Liver (tissue), 9 donors: ENCODE measurements around the gene POU6F2. TPM values are rescaled to one million over a fixed set of nuclear protein-coding genes. Genes with fewer than 3 reads are reported as not detected.

ENCODE experiments used
- DNase-seq: peaks from one replicate; pipeline ENCODE4 v3.0.0-alpha.2; 2017; ENCODE audit warnings: low spot score
- H3K27ac ChIP-seq, 2 donors: one replicate each; pipeline ENCODE4 v1.7.0; 2013; ENCODE audit warnings: inconsistent platforms in 2 of 2, low read length in 2 of 2, control low read depth in 1 of 2, low read depth in 1 of 2, mild to moderate bottlenecking in 1 of 2
- H3K27me3 ChIP-seq, 4 donors: one replicate each; pipeline versions ENCODE4 v1.6.1 to v1.7.0; 2013; ENCODE audit warnings: low read length in 3 of 4, inconsistent platforms in 1 of 4, mild to moderate bottlenecking in 1 of 4, moderate library complexity in 1 of 4; ENCODE audit not compliant: control insufficient read depth in 4 of 4, insufficient read depth in 4 of 4
- H3K36me3 ChIP-seq, 4 donors: one replicate each; pipeline versions ENCODE4 v1.6.1 to v1.7.0; 2013; ENCODE audit warnings: low read length in 3 of 4, mild to moderate bottlenecking in 3 of 4, low read depth in 1 of 4, moderate library complexity in 1 of 4; ENCODE audit not compliant: control insufficient read depth in 4 of 4, insufficient read depth in 3 of 4
- H3K4me1 ChIP-seq, 4 donors: one replicate each; pipeline versions ENCODE4 v1.6.1 to v1.7.0; 2013; ENCODE audit warnings: low read length in 3 of 4, mild to moderate bottlenecking in 3 of 4, moderate library complexity in 1 of 4; ENCODE audit not compliant: control insufficient read depth in 4 of 4, insufficient read depth in 4 of 4
- H3K4me3 ChIP-seq, 3 donors: one replicate each; pipeline versions ENCODE4 v1.6.1 to v1.7.0; 2013; ENCODE audit warnings: low read length in 3 of 3, control low read depth in 1 of 3, low read depth in 1 of 3, mild to moderate bottlenecking in 1 of 3
- H3K9ac ChIP-seq, 2 donors: one replicate each; pipeline ENCODE4 v1.7.0; 2013; ENCODE audit warnings: low read length in 2 of 2, mild to moderate bottlenecking in 2 of 2, moderate library complexity in 2 of 2, control low read depth in 1 of 2, low read depth in 1 of 2
- H3K9me3 ChIP-seq, 4 donors: one replicate each; pipeline versions ENCODE4 v1.6.1 to v1.7.0; 2013; ENCODE audit warnings: low read length in 3 of 4; ENCODE audit not compliant: control insufficient read depth in 4 of 4
- ATF3 ChIP-seq: IDR thresholded peaks from 2 replicates; pipeline ENCODE4 v1.6.1; 2016; ENCODE audit warnings: antibody characterized with exemption
- CTCF ChIP-seq: fragments of 150-350 bp; IDR thresholded peaks from 2 replicates; pipeline ENCODE4 v1.5.1; 2017; ENCODE audit warnings: improper control_type of control experiment, low read depth, low read length; ENCODE audit not compliant: missing input control
- FOXA1 ChIP-seq: IDR thresholded peaks from 2 replicates; pipeline ENCODE4 v1.6.1; 2016; ENCODE audit warnings: antibody characterized with exemption
- GABPA ChIP-seq, 2 donors: IDR thresholded peaks in 1 of 2; conservative IDR thresholded peaks in 1 of 2; 2 replicates each; pipeline ENCODE4 v1.6.1; 2016; ENCODE audit warnings: antibody characterized with exemption in 2 of 2, mild to moderate bottlenecking in 1 of 2, moderate library complexity in 1 of 2
- HNF4A ChIP-seq, 2 donors: conservative IDR thresholded peaks; 2 replicates each; pipeline ENCODE4 v1.6.1; 2016; ENCODE audit warnings: antibody characterized with exemption in 2 of 2, mild to moderate bottlenecking in 2 of 2
- HNF4G ChIP-seq: IDR thresholded peaks from 2 replicates; pipeline ENCODE4 v1.6.1; 2016; ENCODE audit warnings: antibody characterized with exemption
- JUND ChIP-seq, 2 donors: IDR thresholded peaks; 2 replicates each; pipeline ENCODE4 v1.6.1; 2016; ENCODE audit warnings: antibody characterized with exemption in 2 of 2
- RAD21 ChIP-seq, 2 donors: IDR thresholded peaks; 2 replicates each; pipeline ENCODE4 v1.6.1; 2016; ENCODE audit warnings: antibody characterized with exemption in 2 of 2, mild to moderate bottlenecking in 2 of 2
- RXRA ChIP-seq, 2 donors: IDR thresholded peaks; 2 replicates each; pipeline ENCODE4 v1.6.1; 2017 to 2018; ENCODE audit warnings: antibody characterized with exemption in 2 of 2, mild to moderate bottlenecking in 1 of 2
- SP1 ChIP-seq: IDR thresholded peaks from 2 replicates; pipeline ENCODE4 v1.6.1; 2018; ENCODE audit warnings: antibody characterized with exemption, mild to moderate bottlenecking
- ZBTB33 ChIP-seq: IDR thresholded peaks from 2 replicates; pipeline ENCODE4 v1.6.1; 2016; ENCODE audit warnings: antibody characterized with exemption
- WGBS: extraction: QIAGEN DNeasy Blood & Tissue Kit; methylation state at CpG from one replicate; pipeline ENCODE4 v1.1.7; 2013; 5-methylcytosine and 5-hydroxymethylcytosine counted together
- polyA plus RNA-seq, 2 donors: library from polyadenylated mRNA; stranded (reverse) in 1 of 2; unstranded in 1 of 2; fragments of 200-250 nt in 1 of 2; fragments of >200 nt in 1 of 2; fragmentation: Nextera tagmentation in 1 of 2; extraction: Ambion mirVana in 1 of 2; gene quantifications; one replicate each; pipeline versions ENCODE4 v1.2.1 to v1.2.3, GENCODE V29; 2013 to 2015
- total RNA-seq, 2 donors: library from RNA; depleted of rRNA; stranded (reverse); fragments of >200 nt; gene quantifications; one replicate each; pipeline ENCODE4 v1.2.3, GENCODE V29; 2014
- TF ChIP-seq, protein P1 (sequence below): IDR thresholded peaks from 2 replicates; pipeline ENCODE4 v1.6.1; 2016; ENCODE audit warnings: antibody characterized with exemption, mild to moderate bottlenecking
- donor health status: healthy.
- donor health status: healthy.
- donor health status: healthy.
- donor health status: healthy.
- donor health status: healthy.

Gene POU6F2
- total and polyA plus RNA-seq, 4 donors = under 0.01 to 0.24 (median 0.08) TPM; not detected in 1

DNA sequence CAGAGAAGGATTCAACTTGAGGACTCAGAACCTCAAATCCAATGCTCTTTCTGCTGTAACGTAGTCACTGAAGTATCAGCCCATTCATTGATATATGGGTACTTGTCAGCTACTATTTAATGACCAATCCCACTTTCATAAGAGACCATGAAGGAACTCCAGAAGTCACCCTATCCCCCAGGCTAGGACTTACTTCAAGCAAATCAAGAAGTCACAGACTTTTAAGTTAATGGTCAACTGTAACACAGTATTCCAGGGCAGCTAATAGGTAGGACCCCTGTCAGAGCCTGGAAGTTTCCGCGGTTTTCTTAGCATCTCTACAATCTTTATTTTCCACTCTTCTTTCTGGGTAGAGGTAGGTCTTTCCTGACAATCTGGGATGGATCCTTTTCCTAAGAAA, 269.9 kb downstream of the POU6F2 start:
- TF ChIP-seq FOXA1 = no peak
- TF ChIP-seq ATF3 = no peak
- no peaks in the 10 kb centered on the region for H3K4me1 ChIP-seq
- DNase-seq = no peak
- H3K27me3 ChIP-seq = no peaks in the 10 kb centered on the region
- H3K27ac ChIP-seq = no peak overlapping the region
- 84% methylated on average over 3 of the region's 3 CpGs for WGBS
- H3K36me3 ChIP-seq = no peaks in the 10 kb centered on the region
- no peak overlapping the region for H3K9ac ChIP-seq
- no peak overlapping the region for H3K4me3 ChIP-seq
- H3K9me3 ChIP-seq = no peaks in the 10 kb centered on the region

DNA sequence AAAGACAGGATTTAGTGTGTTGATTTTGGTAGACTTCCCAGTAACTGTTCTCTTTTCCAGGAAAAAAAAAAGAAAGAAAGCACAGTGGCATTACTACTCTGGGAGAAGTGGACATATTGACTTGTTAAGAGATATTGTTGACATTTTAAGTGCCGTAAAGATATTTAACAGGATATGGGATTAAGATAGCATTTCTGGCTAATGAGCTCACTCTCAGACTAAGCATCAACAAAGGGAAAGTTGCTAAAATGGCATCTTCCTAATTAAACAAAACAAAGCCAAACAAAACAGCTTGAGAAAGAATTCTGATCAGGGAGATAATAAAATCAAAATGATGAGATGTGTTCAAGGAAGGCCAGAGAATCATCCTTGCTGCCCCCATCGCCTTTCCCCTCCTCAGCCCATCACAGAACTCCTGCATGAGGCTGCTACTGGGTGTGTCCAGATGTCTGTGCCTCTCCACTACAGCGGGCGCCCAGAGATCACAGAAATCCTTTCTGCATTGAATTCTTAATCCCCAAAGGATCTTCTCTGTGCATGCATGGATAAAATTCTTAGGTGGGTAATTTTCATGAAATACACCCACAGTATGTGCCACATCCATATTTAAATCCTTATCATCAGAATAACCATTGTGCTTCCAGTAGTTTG, 270.5 kb downstream of the POU6F2 start:
- Histone ChIP-seq H3K4me3 (no peak overlapping the region), H3K27me3 (no peaks in the 10 kb centered on the region), H3K27ac (no peak overlapping the region), H3K9me3 (no peaks in the 10 kb centered on the region), H3K36me3 (no peaks in the 10 kb centered on the region), H3K4me1 (no peaks in the 10 kb centered on the region), H3K9ac (no peak overlapping the region)
- WGBS = 77% methylated on average over 4 of the region's 4 CpGs
- no peak for TF ChIP-seq JUND (IDR thresholded peaks at IDR 0.05)
- TF ChIP-seq, protein P1, sequence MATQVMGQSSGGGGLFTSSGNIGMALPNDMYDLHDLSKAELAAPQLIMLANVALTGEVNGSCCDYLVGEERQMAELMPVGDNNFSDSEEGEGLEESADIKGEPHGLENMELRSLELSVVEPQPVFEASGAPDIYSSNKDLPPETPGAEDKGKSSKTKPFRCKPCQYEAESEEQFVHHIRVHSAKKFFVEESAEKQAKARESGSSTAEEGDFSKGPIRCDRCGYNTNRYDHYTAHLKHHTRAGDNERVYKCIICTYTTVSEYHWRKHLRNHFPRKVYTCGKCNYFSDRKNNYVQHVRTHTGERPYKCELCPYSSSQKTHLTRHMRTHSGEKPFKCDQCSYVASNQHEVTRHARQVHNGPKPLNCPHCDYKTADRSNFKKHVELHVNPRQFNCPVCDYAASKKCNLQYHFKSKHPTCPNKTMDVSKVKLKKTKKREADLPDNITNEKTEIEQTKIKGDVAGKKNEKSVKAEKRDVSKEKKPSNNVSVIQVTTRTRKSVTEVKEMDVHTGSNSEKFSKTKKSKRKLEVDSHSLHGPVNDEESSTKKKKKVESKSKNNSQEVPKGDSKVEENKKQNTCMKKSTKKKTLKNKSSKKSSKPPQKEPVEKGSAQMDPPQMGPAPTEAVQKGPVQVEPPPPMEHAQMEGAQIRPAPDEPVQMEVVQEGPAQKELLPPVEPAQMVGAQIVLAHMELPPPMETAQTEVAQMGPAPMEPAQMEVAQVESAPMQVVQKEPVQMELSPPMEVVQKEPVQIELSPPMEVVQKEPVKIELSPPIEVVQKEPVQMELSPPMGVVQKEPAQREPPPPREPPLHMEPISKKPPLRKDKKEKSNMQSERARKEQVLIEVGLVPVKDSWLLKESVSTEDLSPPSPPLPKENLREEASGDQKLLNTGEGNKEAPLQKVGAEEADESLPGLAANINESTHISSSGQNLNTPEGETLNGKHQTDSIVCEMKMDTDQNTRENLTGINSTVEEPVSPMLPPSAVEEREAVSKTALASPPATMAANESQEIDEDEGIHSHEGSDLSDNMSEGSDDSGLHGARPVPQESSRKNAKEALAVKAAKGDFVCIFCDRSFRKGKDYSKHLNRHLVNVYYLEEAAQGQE = no peak
- TF ChIP-seq HNF4G = no peak
- no peak for TF ChIP-seq ZBTB33
- TF ChIP-seq SP1 = no peak
- no peak for TF ChIP-seq HNF4A (conservative IDR thresholded peaks at IDR 0.05)
- no peak for DNase-seq

DNA sequence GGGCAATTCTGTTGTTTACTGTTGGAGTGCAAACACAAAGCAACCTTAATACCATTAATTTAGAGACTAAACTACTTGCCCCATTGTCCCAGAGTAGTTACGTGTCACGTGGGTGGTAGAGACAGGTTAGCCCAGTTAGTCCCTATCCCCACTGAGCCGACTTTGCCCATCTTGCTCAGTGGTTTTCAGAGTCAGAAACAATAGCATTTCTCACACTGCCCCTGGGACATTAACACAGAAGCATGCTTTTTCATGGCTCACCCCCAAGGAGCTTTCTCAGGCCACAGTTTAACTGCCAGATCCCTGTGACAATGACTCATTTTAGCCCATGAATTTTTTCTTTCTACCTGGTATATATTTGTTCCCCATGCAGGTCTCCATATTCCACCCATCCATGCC, 271.0 kb downstream of the POU6F2 start:
- no peak for DNase-seq
- Histone ChIP-seq H3K9ac (no peak overlapping the region), H3K36me3 (no peaks in the 10 kb centered on the region), H3K27ac (no peak overlapping the region), H3K4me1 (no peaks in the 10 kb centered on the region), H3K9me3 (no peaks in the 10 kb centered on the region), H3K27me3 (no peaks in the 10 kb centered on the region), H3K4me3 (no peak overlapping the region)
- whole genome bisulfite sequencing = 64% methylated on average over 3 of the region's 3 CpGs
- TF ChIP-seq ZBTB33 (no peak), ATF3 (no peak), GABPA (IDR thresholded peaks at IDR 0.05 in 1 of 2, conservative IDR thresholded peaks at IDR 0.05 in 1 of 2) (no peak), RXRA (IDR thresholded peaks at IDR 0.05) (no peak), FOXA1 (no peak), HNF4G (no peak), CTCF (no peak), RAD21 (IDR thresholded peaks at IDR 0.05) (no peak)
- TF ChIP-seq, protein P1 = no peak
